HCT116 (cell line): Measurements from ENCODE around the gene GLA. TPM values are rescaled to one million over a fixed set of nuclear protein-coding genes. Genes with fewer than 3 reads are reported as not detected.

Source experiments
- ATAC-seq: fragments of 200-7000 bp; cut with Tn5 transposase; 2 replicates; pipeline ENCODE4 v1.9.1; 2020; ENCODE audit warnings: mild to moderate bottlenecking, moderate library complexity
- BruUV-seq: library from RNA; stranded (reverse); fragments of 400-500 nt; replicated peaks from 2 replicates; lab custom pipeline; 2021; lab: Mats Ljungman, UMichigan
- CTCF ChIA-PET: fragments of 300-600 bp; sonication (Branson Sonifier 250); formaldehyde crosslinking; loops from one replicate; lab custom pipeline; 2021; ENCODE audit warnings: antibody characterized with exemption; lab: Charles Lee
- POLR2A ChIA-PET: fragments of 300-600, 350-600 bp; sonication (Branson Sonifier 250); formaldehyde crosslinking; loops from one replicate; lab custom pipeline; 2021; ENCODE audit warnings: antibody characterized with exemption; lab: Charles Lee
- RAD21 ChIA-PET, 2 experiments: fragments of 300-600 bp; sonication (Branson Sonifier 250); formaldehyde crosslinking; loops; one replicate each; lab custom pipeline; 2023; ENCODE audit warnings: low total read pairs in 2 of 2; ENCODE audit not compliant: uncharacterized antibody in 2 of 2, unreplicated experiment in 2 of 2, low non-redundant PET in 1 of 2; lab: Charles Lee
- DNase-seq: peaks from one replicate; pipeline ENCODE4 v3.0.0-alpha.2; 2010; ENCODE audit warnings: low read depth, low spot score
- H2AFZ ChIP-seq: fragments of 200-600 bp; shearing (Covaris generic), sonication (generic); 2 replicates; pipeline ENCODE4 v1.6.1; 2017; ENCODE audit warnings: low read depth, mixed run types, mixed read lengths, antibody characterized with exemption, low read length; ENCODE audit not compliant: poor library complexity, severe bottlenecking
- H3K27ac ChIP-seq: 2 replicates; pipeline ENCODE4 v1.5.1; 2012; ENCODE audit warnings: low read depth, low read length
- H3K27me3 ChIP-seq: fragments of 200-600 bp; sonication (generic); 2 replicates; pipeline ENCODE4 v1.6.1; 2016; ENCODE audit warnings: mixed run types, low read length, mixed read lengths; ENCODE audit not compliant: insufficient read depth
- H3K36me3 ChIP-seq, 2 experiments: fragments of 200-500 bp in 1 of 2; fragments of 200-600 bp in 1 of 2; sonication (Bioruptor generic) in 1 of 2; sonication (generic) in 1 of 2; 2 replicates each; pipeline versions ENCODE4 v1.5.1 to v1.6.1; 2014 to 2016; ENCODE audit warnings: low read length in 2 of 2, inconsistent platforms in 1 of 2, mixed read lengths in 1 of 2, mixed run types in 1 of 2; ENCODE audit not compliant: insufficient read depth in 2 of 2, control insufficient read depth in 1 of 2
- H3K4me1 ChIP-seq, 2 experiments: fragments of 200-600 bp in 1 of 2; sonication (generic) in 1 of 2; 2 replicates each; pipeline versions ENCODE4 v1.5.1 to v1.6.1; 2012 to 2017; ENCODE audit warnings: low read length in 2 of 2, inconsistent platforms in 1 of 2, mild to moderate bottlenecking in 1 of 2, mixed read lengths in 1 of 2, mixed run types in 1 of 2, moderate library complexity in 1 of 2; ENCODE audit not compliant: insufficient read depth in 2 of 2, control insufficient read depth in 1 of 2
- H3K4me2 ChIP-seq: fragments of 200-600 bp; sonication (generic); 2 replicates; pipeline ENCODE4 v1.6.1; 2017; ENCODE audit warnings: mixed run types, low read length, mixed read lengths
- H3K4me3 ChIP-seq, 2 experiments: fragments of 200-600 bp in 1 of 2; sonication (generic) in 1 of 2; replicated peaks in 1 of 2; 2 replicates each; pipeline ENCODE4 v1.5.1; 2011 to 2016; ENCODE audit warnings: low read length in 2 of 2, control low read depth in 1 of 2, low read depth in 1 of 2, mild to moderate bottlenecking in 1 of 2, mixed read lengths in 1 of 2, mixed run types in 1 of 2
- H3K79me2 ChIP-seq: fragments of 200-600 bp; sonication (generic); 2 replicates; pipeline ENCODE4 v1.6.1; 2017; ENCODE audit warnings: mild to moderate bottlenecking, mixed run types, low read length, moderate library complexity, mixed read lengths; ENCODE audit not compliant: insufficient read depth
- H3K9ac ChIP-seq: fragments of 200-600 bp; sonication (generic); 2 replicates; pipeline ENCODE4 v1.6.1; 2016; ENCODE audit warnings: low read length, mixed read lengths
- H3K9me2 ChIP-seq: fragments of 200-600 bp; sonication (generic), shearing (Covaris generic); 2 replicates; pipeline ENCODE4 v1.6.1; 2017; ENCODE audit warnings: mixed run types, mild to moderate bottlenecking, moderate library complexity; ENCODE audit not compliant: insufficient read depth
- H3K9me3 ChIP-seq, 2 experiments: fragments of 200-500 bp in 1 of 2; fragments of 200-600 bp in 1 of 2; sonication (Bioruptor generic) in 1 of 2; sonication (generic) in 1 of 2; 2 replicates each; pipeline ENCODE4 v1.6.1; 2014 to 2017; ENCODE audit warnings: low read length in 2 of 2, mixed read lengths in 2 of 2, inconsistent platforms in 1 of 2, low read depth in 1 of 2, mild to moderate bottlenecking in 1 of 2, mixed run types in 1 of 2, moderate library complexity in 1 of 2; ENCODE audit not compliant: control insufficient read depth in 1 of 2, insufficient read depth in 1 of 2
- H4K20me1 ChIP-seq: fragments of 200-600 bp; sonication (generic), shearing (Covaris generic); 2 replicates; pipeline ENCODE4 v1.6.1; 2017; ENCODE audit warnings: mixed run types, mild to moderate bottlenecking, moderate library complexity; ENCODE audit not compliant: insufficient read depth
- CEBPB ChIP-seq: IDR thresholded peaks from 2 replicates; pipeline ENCODE4 v1.6.1; 2012; ENCODE audit warnings: low read depth
- FOSL1 ChIP-seq: IDR thresholded peaks from 2 replicates; pipeline ENCODE4 v1.6.1; 2012; ENCODE audit warnings: low read depth
- JUND ChIP-seq: IDR thresholded peaks from 2 replicates; pipeline ENCODE4 v1.6.1; 2012
- YY1 ChIP-seq: IDR thresholded peaks from 2 replicates; pipeline ENCODE4 v1.6.1; 2011; ENCODE audit warnings: low read length, low read depth, moderate library complexity, mild to moderate bottlenecking; ENCODE audit not compliant: insufficient replicate concordance; ENCODE audit errors: extremely low read depth
- ZFX ChIP-seq: fragments of 450-650 bp; IDR thresholded peaks from 2 replicates; pipeline ENCODE4 v1.6.1; 2017
- intact Hi-C: fragments of 100-400 bp; cut with micrococcal nuclease; formaldehyde crosslinking; loops from 2 replicates; pipeline ENCODE4 v1.10.0; 2022
- total RNA-seq: library from RNA; stranded (reverse); gene quantifications from one replicate; pipeline ENCODE4 v1.2.1, GENCODE V29; 2021; ENCODE audit not compliant: unreplicated experiment
- TF ChIP-seq, protein P1 (sequence below): IDR thresholded peaks from 2 replicates; pipeline ENCODE4 v1.6.1; 2011; ENCODE audit warnings: mild to moderate bottlenecking, low read length, moderate library complexity; ENCODE audit not compliant: insufficient replicate concordance; ENCODE audit errors: extremely low read depth
- TF ChIP-seq, protein P2 (sequence below): IDR thresholded peaks from 2 replicates; pipeline ENCODE4 v1.6.1; 2012

The GLA gene
- total RNA-seq, 1 experiment from 2014 or later, result 40.8 TPM

GRCh38 chrX:101397779-101398178 is 9.9 kb downstream of the GLA start:
- ATAC-seq, result peak; percentile 52
- Histone ChIP-seq H3K4me1 (no peaks in the 10 kb centered on the region), H3K4me3 (no peak overlapping the region), H3K9me2 (no peaks in the 10 kb centered on the region), H3K9me3 (no peaks in the 10 kb centered on the region), H3K9ac (no peak overlapping the region), H3K27me3 (no peaks in the 10 kb centered on the region)
- DNase-seq, result no peak
- POLR2A ChIA-PET, result interaction anchor here (1.1 kb wide), 1 partner anchor 10 kb away, joined by 4 read pairs; the partner anchor contains the start of gene GLA
- intact Hi-C loops, result no loop called here
- CTCF ChIA-PET, result no interaction called here
- no peak for TF ChIP-seq CEBPB
- TF ChIP-seq, all 23 proteins: peak for 0
- RAD21 ChIA-PET, result no interaction called here
- Histone ChIP-seq H3K4me2 (no peak overlapping the region), H3K36me3 (peaks cover 9 to 10% of the 10 kb centered on the region in 2 experiments; a peak in 3 of 4 replicates), H2AFZ (no peak overlapping the region), H3K79me2 (peaks cover 16% of the 10 kb centered on the region), H4K20me1 (no peaks in the 10 kb centered on the region), H3K27ac (no peak overlapping the region; the same call in 1 of the 2 replicates)
- BruUV-seq, result no TSS peak

DNA sequence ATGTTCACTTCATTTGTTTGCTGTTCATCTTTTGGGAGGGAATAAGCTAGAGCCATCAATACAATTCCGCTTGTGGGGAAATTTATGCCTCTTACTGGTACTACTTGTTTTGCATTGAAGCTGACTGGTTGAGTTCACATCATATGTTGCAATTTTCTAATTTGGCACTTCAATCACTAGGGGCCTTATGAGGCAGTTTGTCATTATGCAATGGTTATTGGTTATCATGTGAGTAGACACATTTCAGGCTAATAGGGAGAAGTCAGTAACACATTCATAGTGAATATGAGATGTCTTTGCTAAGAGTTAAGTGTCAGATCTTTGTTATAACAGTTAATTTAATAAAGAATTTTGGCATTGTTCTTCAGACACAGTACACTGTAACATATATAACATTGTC is 11.9 kb downstream of the GLA start:
- intact Hi-C loops, result no loop called here
- H3K4me2 ChIP-seq, result no peak overlapping the region
- ChIA-PET RAD21 (no interaction called here), CTCF (no interaction called here), POLR2A (no interaction called here)
- H3K36me3 ChIP-seq, result peaks cover 8 to 22% of the 10 kb centered on the region in 2 experiments; a peak in 3 of 4 replicates
- TF ChIP-seq JUND (no peak), FOSL1 (no peak), YY1 (no peak), CEBPB (no peak), ZFX (no peak)
- TF ChIP-seq, protein P1, sequence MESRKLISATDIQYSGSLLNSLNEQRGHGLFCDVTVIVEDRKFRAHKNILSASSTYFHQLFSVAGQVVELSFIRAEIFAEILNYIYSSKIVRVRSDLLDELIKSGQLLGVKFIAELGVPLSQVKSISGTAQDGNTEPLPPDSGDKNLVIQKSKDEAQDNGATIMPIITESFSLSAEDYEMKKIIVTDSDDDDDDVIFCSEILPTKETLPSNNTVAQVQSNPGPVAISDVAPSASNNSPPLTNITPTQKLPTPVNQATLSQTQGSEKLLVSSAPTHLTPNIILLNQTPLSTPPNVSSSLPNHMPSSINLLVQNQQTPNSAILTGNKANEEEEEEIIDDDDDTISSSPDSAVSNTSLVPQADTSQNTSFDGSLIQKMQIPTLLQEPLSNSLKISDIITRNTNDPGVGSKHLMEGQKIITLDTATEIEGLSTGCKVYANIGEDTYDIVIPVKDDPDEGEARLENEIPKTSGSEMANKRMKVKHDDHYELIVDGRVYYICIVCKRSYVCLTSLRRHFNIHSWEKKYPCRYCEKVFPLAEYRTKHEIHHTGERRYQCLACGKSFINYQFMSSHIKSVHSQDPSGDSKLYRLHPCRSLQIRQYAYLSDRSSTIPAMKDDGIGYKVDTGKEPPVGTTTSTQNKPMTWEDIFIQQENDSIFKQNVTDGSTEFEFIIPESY, result no peak
- TF ChIP-seq, protein P2, sequence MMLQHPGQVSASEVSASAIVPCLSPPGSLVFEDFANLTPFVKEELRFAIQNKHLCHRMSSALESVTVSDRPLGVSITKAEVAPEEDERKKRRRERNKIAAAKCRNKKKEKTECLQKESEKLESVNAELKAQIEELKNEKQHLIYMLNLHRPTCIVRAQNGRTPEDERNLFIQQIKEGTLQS, result no peak
- no peaks in the 10 kb centered on the region for H3K9me3 ChIP-seq
- H3K4me1 ChIP-seq, result peaks cover 0 to 10% of the 10 kb centered on the region in 2 experiments; a peak in 2 of 4 replicates
- no peaks in the 10 kb centered on the region for H3K27me3 ChIP-seq
- DNase-seq (no peak), ATAC-seq (no peak)
- no peak overlapping the region for H3K27ac ChIP-seq
- H4K20me1 ChIP-seq, result no peaks in the 10 kb centered on the region
- H3K79me2 ChIP-seq, result peaks cover 35% of the 10 kb centered on the region
- no peak overlapping the region for H3K4me3 ChIP-seq
- H3K9ac ChIP-seq, result no peak overlapping the region
- no peak overlapping the region for H2AFZ ChIP-seq
- BruUV-seq, result no TSS peak
- no peaks in the 10 kb centered on the region for H3K9me2 ChIP-seq
